HCT116 (cell line): ENCODE data around the gene DERA.

Experiments
- ATF3 ChIP-seq: IDR thresholded peaks from 2 replicates; pipeline ENCODE4 v1.6.1; 2012
- EZH2 ChIP-seq: fragments of 200-600 bp; sonication (generic); IDR thresholded peaks from 2 replicates; pipeline ENCODE4 v1.6.1; 2017; ENCODE audit warnings: antibody characterized with exemption, mixed run types
- POLR2AphosphoS5 ChIP-seq: IDR thresholded peaks from 2 replicates; pipeline ENCODE4 v1.6.1; 2011; ENCODE audit warnings: mild to moderate bottlenecking, low read depth, low read length, moderate library complexity
- RAD21 ChIP-seq: IDR thresholded peaks from 2 replicates; pipeline ENCODE4 v1.6.1; 2012; ENCODE audit warnings: low read depth, mild to moderate bottlenecking
- TCF7L2 ChIP-seq: IDR thresholded peaks from 2 replicates; pipeline ENCODE4 v1.7.0; 2011; ENCODE audit warnings: borderline replicate concordance, inconsistent platforms; ENCODE audit not compliant: insufficient read depth, insufficient read length; ENCODE audit errors: extremely low read depth
- ZFX ChIP-seq: fragments of 450-650 bp; IDR thresholded peaks from 2 replicates; pipeline ENCODE4 v1.6.1; 2017

- TF ChIP-seq ATF3 (no peak), TCF7L2 (no peak), RAD21 (no peak), EZH2 (no peak), POLR2AphosphoS5 (no peak), ZFX (no peak)
These were observed 44.1 kb downstream of the DERA start for GRCh38 chr12:15955281-15955680.
